ENCODE results near the gene ERGIC3.

DNA sequence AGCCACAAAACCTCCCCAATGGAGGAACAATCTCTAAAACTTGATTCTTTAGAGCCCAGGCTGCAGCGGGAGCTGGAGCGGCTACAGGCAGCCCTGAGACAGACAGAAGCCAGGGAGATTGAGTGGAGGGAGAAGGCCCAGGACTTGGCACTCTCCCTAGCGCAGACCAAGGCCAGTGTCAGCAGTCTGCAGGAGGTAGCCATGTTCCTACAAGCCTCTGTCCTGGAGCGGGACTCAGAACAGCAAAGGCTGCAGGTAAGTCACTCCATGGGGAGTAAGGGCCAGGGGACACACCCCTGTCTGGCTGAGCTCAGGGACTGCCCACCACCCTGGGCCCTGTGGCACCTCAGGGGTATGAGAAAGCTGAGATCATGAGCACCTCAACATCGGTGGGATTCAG is 37.1 kb upstream of the ERGIC3 start:
- TF ChIP-seq SRF (IDR thresholded peaks at IDR 0.05; ENCODE audit: low read depth in 2 of 2, low read length in 2 of 2) (no peak), CBX5 (IDR thresholded peaks at IDR 0.05; ENCODE audit: low read depth) (no peak), GABPA (IDR thresholded peaks at IDR 0.05; ENCODE audit: low read depth) (no peak), NBN (IDR thresholded peaks at IDR 0.05) (no peak), ZNF622 (IDR thresholded peaks at IDR 0.05) (no peak), POLR2A (IDR thresholded peaks at IDR 0.05; ENCODE audit: low read depth, low read length) (no peak)
- TF ChIP-seq, protein P1, sequence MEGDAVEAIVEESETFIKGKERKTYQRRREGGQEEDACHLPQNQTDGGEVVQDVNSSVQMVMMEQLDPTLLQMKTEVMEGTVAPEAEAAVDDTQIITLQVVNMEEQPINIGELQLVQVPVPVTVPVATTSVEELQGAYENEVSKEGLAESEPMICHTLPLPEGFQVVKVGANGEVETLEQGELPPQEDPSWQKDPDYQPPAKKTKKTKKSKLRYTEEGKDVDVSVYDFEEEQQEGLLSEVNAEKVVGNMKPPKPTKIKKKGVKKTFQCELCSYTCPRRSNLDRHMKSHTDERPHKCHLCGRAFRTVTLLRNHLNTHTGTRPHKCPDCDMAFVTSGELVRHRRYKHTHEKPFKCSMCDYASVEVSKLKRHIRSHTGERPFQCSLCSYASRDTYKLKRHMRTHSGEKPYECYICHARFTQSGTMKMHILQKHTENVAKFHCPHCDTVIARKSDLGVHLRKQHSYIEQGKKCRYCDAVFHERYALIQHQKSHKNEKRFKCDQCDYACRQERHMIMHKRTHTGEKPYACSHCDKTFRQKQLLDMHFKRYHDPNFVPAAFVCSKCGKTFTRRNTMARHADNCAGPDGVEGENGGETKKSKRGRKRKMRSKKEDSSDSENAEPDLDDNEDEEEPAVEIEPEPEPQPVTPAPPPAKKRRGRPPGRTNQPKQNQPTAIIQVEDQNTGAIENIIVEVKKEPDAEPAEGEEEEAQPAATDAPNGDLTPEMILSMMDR (IDR thresholded peaks at IDR 0.05 in 2 of 3, conservative IDR thresholded peaks at IDR 0.05 in 1 of 3; ENCODE audit: control insufficient read depth in 2 of 3, extremely low read depth in 1 of 3, insufficient read depth in 1 of 3, low read depth in 3 of 3, low read length in 3 of 3), result no peak

Measured in GM12878 (cell line).